SK-N-SH (cell line): ENCODE measurements around the gene TNFRSF19. TPM values are rescaled to one million over a fixed set of nuclear protein-coding genes. Genes with fewer than 3 reads are reported as not detected.

ENCODE experiments used
- CTCF ChIA-PET: fragments of 300-600, 350-600 bp; formaldehyde crosslinking; extraction: SDS; loops from one replicate; lab custom pipeline; 2021; lab: Yijun Ruan, JAX
- POLR2A ChIA-PET: fragments of 350-600 bp; sonication (Branson Sonifier 250); formaldehyde crosslinking; extraction: SDS; loops from one replicate; lab custom pipeline; 2020; ENCODE audit warnings: antibody characterized with exemption, inconsistent platforms; lab: Yijun Ruan, JAX
- DNase-seq: peaks from one replicate; pipeline ENCODE4 v3.0.0; 2012
- H2AFZ ChIP-seq: fragments of 200-600 bp; sonication (generic); 2 replicates; pipeline ENCODE4 v1.8.1; 2016; ENCODE audit warnings: antibody characterized with exemption, mild to moderate bottlenecking, low read depth
- H3F3A ChIP-seq: fragments of 200-600 bp; sonication (generic); replicated peaks from 2 replicates; pipeline ENCODE3; 2016; ENCODE audit warnings: antibody characterized with exemption, mild to moderate bottlenecking; ENCODE audit not compliant: insufficient read depth
- H3K27ac ChIP-seq, 2 experiments: fragments of 200-500 bp in 1 of 2; fragments of 200-600 bp in 1 of 2; sonication (Bioruptor generic) in 1 of 2; sonication (generic), shearing (Covaris generic) in 1 of 2; 2 replicates each; pipeline versions ENCODE4 v1.5.1 to v1.6.1; 2014 to 2016; ENCODE audit warnings: low read depth in 2 of 2, inconsistent platforms in 1 of 2, low read length in 1 of 2, mild to moderate bottlenecking in 1 of 2, mixed read lengths in 1 of 2
- H3K27me3 ChIP-seq: fragments of 200-600 bp; sonication (generic), shearing (Covaris generic); 2 replicates; pipeline ENCODE4 v1.6.1; 2016; ENCODE audit warnings: mixed run types; ENCODE audit not compliant: insufficient read depth
- H3K36me3 ChIP-seq, 2 experiments: fragments of 200-500 bp in 1 of 2; fragments of 200-600 bp in 1 of 2; sonication (Bioruptor generic) in 1 of 2; sonication (generic) in 1 of 2; replicated peaks in 1 of 2; 2 replicates each; pipeline versions ENCODE3 to v1.5.1; 2014 to 2016; ENCODE audit warnings: low read length in 1 of 2, mild to moderate bottlenecking in 1 of 2; ENCODE audit not compliant: insufficient read depth in 2 of 2, control insufficient read depth in 1 of 2
- H3K4me1 ChIP-seq, 2 experiments: fragments of 200-500 bp in 1 of 2; fragments of 200-600 bp in 1 of 2; sonication (Bioruptor generic) in 1 of 2; sonication (generic), shearing (Covaris generic) in 1 of 2; 2 replicates each; pipeline versions ENCODE4 v1.5.1 to v1.6.1; 2014 to 2016; ENCODE audit warnings: low read depth in 1 of 2, low read length in 1 of 2, mixed run types in 1 of 2; ENCODE audit not compliant: insufficient read depth in 2 of 2, control insufficient read depth in 1 of 2
- H3K4me2 ChIP-seq: fragments of 200-600 bp; sonication (generic), shearing (Covaris generic); 2 replicates; pipeline ENCODE4 v1.6.1; 2017; ENCODE audit warnings: mixed run types
- H3K4me3 ChIP-seq, 2 experiments: fragments of 200-500 bp in 1 of 2; fragments of 200-600 bp in 1 of 2; sonication (Bioruptor generic) in 1 of 2; sonication (generic), shearing (Covaris generic) in 1 of 2; 2 replicates each; pipeline versions ENCODE4 v1.5.1 to v1.8.1; 2014 to 2016; ENCODE audit warnings: low read depth in 2 of 2, inconsistent platforms in 1 of 2, low read length in 1 of 2, mild to moderate bottlenecking in 1 of 2, mixed read lengths in 1 of 2, moderate library complexity in 1 of 2
- H3K79me2 ChIP-seq: fragments of 200-600 bp; sonication (generic); 2 replicates; pipeline ENCODE4 v1.8.1; 2017; ENCODE audit warnings: mild to moderate bottlenecking; ENCODE audit not compliant: insufficient read depth
- H3K9ac ChIP-seq: fragments of 200-600 bp; sonication (generic); 2 replicates; pipeline ENCODE4 v1.6.1; 2017; ENCODE audit warnings: mixed run types
- H3K9me2 ChIP-seq: fragments of 200-600 bp; sonication (generic); 2 replicates; pipeline ENCODE4 v1.6.1; 2017; ENCODE audit warnings: mixed run types
- H3K9me3 ChIP-seq: fragments of 200-600 bp; sonication (generic); 2 replicates; pipeline ENCODE4 v1.6.1; 2017; ENCODE audit warnings: mixed run types, mild to moderate bottlenecking, moderate library complexity
- H4K20me1 ChIP-seq: fragments of 200-600 bp; sonication (generic); 2 replicates; pipeline ENCODE4 v1.6.1; 2017; ENCODE audit warnings: mild to moderate bottlenecking, mixed run types; ENCODE audit not compliant: insufficient read depth
- EZH2phosphoT487 ChIP-seq: fragments of 200-600 bp; sonication (generic); IDR thresholded peaks from 2 replicates; pipeline ENCODE4 v1.6.1; 2017; ENCODE audit warnings: low read depth, mixed run types, mild to moderate bottlenecking, antibody characterized with exemption, moderate library complexity, borderline replicate concordance
- FOXJ3 ChIP-seq: sonication (generic); formaldehyde crosslinking; IDR thresholded peaks from 2 replicates; pipeline ENCODE4 v1.5.1; 2020; ENCODE audit warnings: mild to moderate bottlenecking, missing genetic modification reagents
- FOXM1 ChIP-seq: IDR thresholded peaks from 2 replicates; pipeline ENCODE4 v1.4.0; 2012; ENCODE audit warnings: low read depth, mild to moderate bottlenecking
- GABPA ChIP-seq: IDR thresholded peaks from 2 replicates; pipeline ENCODE4 v1.4.0; 2012; ENCODE audit warnings: low read depth, mild to moderate bottlenecking
- GATA2 ChIP-seq: sonication (generic); formaldehyde crosslinking; IDR thresholded peaks from 2 replicates; pipeline ENCODE4 v1.5.0; 2020; ENCODE audit warnings: mild to moderate bottlenecking, missing genetic modification reagents
- MEF2A ChIP-seq: IDR thresholded peaks from 2 replicates; pipeline ENCODE4 v1.4.0; 2012; ENCODE audit warnings: low read depth, borderline replicate concordance
- NFIC ChIP-seq: IDR thresholded peaks from 2 replicates; pipeline ENCODE4 v1.4.0; 2012; ENCODE audit warnings: borderline replicate concordance
- NRF1 ChIP-seq: IDR thresholded peaks from 2 replicates; pipeline ENCODE4 v1.6.1; 2012; ENCODE audit warnings: low read depth, mild to moderate bottlenecking, low read length
- PBX3 ChIP-seq: IDR thresholded peaks from 2 replicates; pipeline ENCODE4; 2012
- POLR2AphosphoS5 ChIP-seq: IDR thresholded peaks from 2 replicates; pipeline ENCODE4 v1.6.1; 2012; ENCODE audit warnings: low read depth, low read length
- RAD21 ChIP-seq: IDR thresholded peaks from 2 replicates; pipeline ENCODE4 v1.6.1; 2012; ENCODE audit warnings: mild to moderate bottlenecking, low read length
- RCOR1 ChIP-seq: fragments of 150-350 bp; IDR thresholded peaks from 2 replicates; pipeline ENCODE4 v1.6.1; 2017; ENCODE audit warnings: antibody characterized with exemption, low read length
- SIN3A ChIP-seq: IDR thresholded peaks from 2 replicates; pipeline ENCODE4 v1.6.1; 2012; ENCODE audit warnings: low read depth, mild to moderate bottlenecking, low read length, moderate library complexity, borderline replicate concordance
- TAF1 ChIP-seq: IDR thresholded peaks from 2 replicates; pipeline ENCODE4 v1.6.1; 2012; ENCODE audit warnings: low read depth, mild to moderate bottlenecking, low read length, moderate library complexity, borderline replicate concordance
- TCF12 ChIP-seq: IDR thresholded peaks from 2 replicates; pipeline ENCODE4 v1.4.0; 2012
- TEAD4 ChIP-seq: IDR thresholded peaks from 2 replicates; pipeline ENCODE4 v1.4.0; 2012; ENCODE audit warnings: mild to moderate bottlenecking, borderline replicate concordance; ENCODE audit not compliant: insufficient read depth
- USF1 ChIP-seq: IDR thresholded peaks from 2 replicates; pipeline ENCODE4 v1.4.0; 2012; ENCODE audit warnings: low read depth, borderline replicate concordance
- YY1 ChIP-seq: IDR thresholded peaks from 2 replicates; pipeline ENCODE4 v1.4.0; 2012; ENCODE audit warnings: low read depth, mild to moderate bottlenecking
- WGBS: methylation state at CpG from one replicate; pipeline ENCODE4 v1.1.6; 2017; ENCODE audit warnings: low lambda C conversion rate; 5-methylcytosine and 5-hydroxymethylcytosine counted together
- polyA plus RNA-seq, 3 experiments: library from polyadenylated mRNA; depleted of rRNA; stranded (reverse); fragments of >200 nt; gene quantifications; 2 replicates each; pipeline ENCODE4 v1.2.3, GENCODE V29; 2012
- TF ChIP-seq, protein P1 (sequence below): fragments of 150-350 bp; IDR thresholded peaks from 2 replicates; pipeline ENCODE4 v1.6.1; 2017; ENCODE audit warnings: antibody characterized with exemption, low read length, low read depth, borderline replicate concordance
- TF ChIP-seq, protein P2 (sequence below): IDR thresholded peaks from 2 replicates; pipeline ENCODE4 v1.4.0; 2012; ENCODE audit warnings: low read depth

The TNFRSF19 gene
- polyA plus RNA-seq, 1 of the 3 experiments (the other 2 are of a cell fraction), result 4.6 TPM

- WGBS, result 80% methylated on average over 5 of the region's 5 CpGs
- Histone ChIP-seq H3K27ac (no peak overlapping the region), H3K4me3 (no peak overlapping the region), H3K4me1 (no peaks in the 10 kb centered on the region), H3K79me2 (no peaks in the 10 kb centered on the region), H4K20me1 (no peaks in the 10 kb centered on the region), H3K9me2 (no peaks in the 10 kb centered on the region), H3K27me3 (no peaks in the 10 kb centered on the region), H3K36me3 (no peaks in the 10 kb centered on the region), H2AFZ (no peak overlapping the region), H3F3A (no peaks in the 10 kb centered on the region), H3K9ac (no peak overlapping the region), H3K9me3 (peaks cover 7% of the 10 kb centered on the region), H3K4me2 (no peak overlapping the region)
- DNase-seq, result no peak
- ChIA-PET POLR2A (no interaction called here), CTCF (no interaction called here)
- TF ChIP-seq MEF2A (no peak), NFIC (no peak), FOXM1 (no peak), GATA2 (CRISPR knock-in tag) (no peak), YY1 (no peak), EZH2phosphoT487 (no peak), POLR2AphosphoS5 (no peak), TCF12 (no peak), FOXJ3 (CRISPR knock-in tag) (no peak), TEAD4 (no peak), TAF1 (no peak), GABPA (no peak), PBX3 (no peak), RCOR1 (no peak), SIN3A (no peak), NRF1 (no peak), USF1 (no peak), RAD21 (no peak)
- TF ChIP-seq, protein P1, sequence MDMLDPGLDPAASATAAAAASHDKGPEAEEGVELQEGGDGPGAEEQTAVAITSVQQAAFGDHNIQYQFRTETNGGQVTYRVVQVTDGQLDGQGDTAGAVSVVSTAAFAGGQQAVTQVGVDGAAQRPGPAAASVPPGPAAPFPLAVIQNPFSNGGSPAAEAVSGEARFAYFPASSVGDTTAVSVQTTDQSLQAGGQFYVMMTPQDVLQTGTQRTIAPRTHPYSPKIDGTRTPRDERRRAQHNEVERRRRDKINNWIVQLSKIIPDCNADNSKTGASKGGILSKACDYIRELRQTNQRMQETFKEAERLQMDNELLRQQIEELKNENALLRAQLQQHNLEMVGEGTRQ, result no peak
- TF ChIP-seq, protein P2, sequence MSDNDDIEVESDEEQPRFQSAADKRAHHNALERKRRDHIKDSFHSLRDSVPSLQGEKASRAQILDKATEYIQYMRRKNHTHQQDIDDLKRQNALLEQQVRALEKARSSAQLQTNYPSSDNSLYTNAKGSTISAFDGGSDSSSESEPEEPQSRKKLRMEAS, result no peak
These were observed 36.1 kb upstream of the TNFRSF19 start for GRCh38 chr13:23534090-23534489.
